ENCODE measurements around the gene POU2AF1. TPM values are rescaled to one million over a fixed set of nuclear protein-coding genes. Genes with fewer than 3 reads are reported as not detected.

Gene POU2AF1
- total and polyA plus RNA-seq, 2 of the 8 experiments (the other 6 are each of a cell fraction or from before 2014, with no cell fraction given), result not detected

DNA sequence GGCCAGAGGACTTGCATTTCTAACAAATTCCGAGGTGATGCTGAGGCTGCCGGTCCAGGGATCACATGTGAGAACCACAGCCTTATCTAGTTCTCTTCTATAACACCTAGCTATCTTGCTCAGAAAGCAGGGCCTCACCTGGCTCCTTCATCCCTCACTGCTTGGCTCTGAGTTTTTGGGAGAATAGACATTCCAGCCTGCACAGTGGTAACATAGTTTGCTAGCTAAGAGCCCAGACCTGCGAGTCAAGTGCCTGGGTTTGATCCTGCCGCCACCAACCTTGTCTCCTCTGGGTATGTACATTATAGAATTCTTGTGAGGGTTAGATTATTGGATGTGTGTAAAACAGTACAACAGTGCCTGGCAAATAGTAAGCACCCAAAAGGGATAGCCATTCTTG, 13.5 kb upstream of the POU2AF1 start:
- H3K56ac ChIP-seq (replicated peaks; ENCODE audit: insufficient read length, low read depth, low read length), result no peak overlapping the region
- FAIRE-seq (no peak), DNase-seq (ENCODE audit: low read depth in 1 of 2, low spot score in 2 of 2) (no peak)
- H3K9ac ChIP-seq (replicated peaks in 1 of 4; ENCODE audit: extremely low read depth in 1 of 4, low read depth in 3 of 4, low read length in 3 of 4), result no peak overlapping the region
- H3K23me2 ChIP-seq (ENCODE audit: low read depth, low read length), result no peaks in the 10 kb centered on the region
- ChIA-PET POLR2A (ENCODE audit: partially characterized antibody) (no interaction called here), CTCF (ENCODE audit: partially characterized antibody) (interaction anchor here (0.6 to 1.3 kb wide), 4 partner anchors 14 to 124 kb away, joined by 3 to 4 read pairs (median 3); no protein-coding TSS in a partner anchor)
- no peak overlapping the region for H2BK120ac ChIP-seq (replicated peaks; ENCODE audit: low read depth, low read length)
- no peak overlapping the region for H3K27ac ChIP-seq (ENCODE audit: low read depth, low read length)
- H3K23ac ChIP-seq (ENCODE audit: insufficient read length), result no peak overlapping the region
- H3K9me3 ChIP-seq (ENCODE audit: insufficient read depth in 2 of 2, low read depth in 1 of 2, low read length in 1 of 2), result no peaks in the 10 kb centered on the region
- no peak overlapping the region for H4K8ac ChIP-seq (ENCODE audit: extremely low read depth, insufficient read depth, low read length)
- no peak overlapping the region for H3K4ac ChIP-seq (replicated peaks; ENCODE audit: insufficient read length, low read depth, low read length)
- H3K79me1 ChIP-seq (ENCODE audit: low read depth, low read length), result no peaks in the 10 kb centered on the region
- no peaks in the 10 kb centered on the region; a peak in 1 of 7 replicates for H3K27me3 ChIP-seq (replicated peaks in 1 of 4; ENCODE audit: control insufficient read depth in 3 of 4, extremely low read depth in 1 of 4, insufficient read depth in 3 of 4, low read length in 3 of 4)
- H3K4me2 ChIP-seq (ENCODE audit: insufficient read depth in 1 of 2, low read depth in 2 of 2, low read length in 2 of 2), result no peak overlapping the region
- H3K18ac ChIP-seq (ENCODE audit: extremely low read depth, low read length), result no peak overlapping the region
- H4K20me1 ChIP-seq (replicated peaks in 1 of 2; ENCODE audit: control insufficient read depth in 1 of 2, insufficient read depth in 2 of 2, low read length in 2 of 2), result no peaks in the 10 kb centered on the region
- H2BK15ac ChIP-seq (ENCODE audit: low read length), result no peak overlapping the region
- H3K4me1 ChIP-seq (replicated peaks in 1 of 4; ENCODE audit: control insufficient read depth in 3 of 4, insufficient read depth in 4 of 4, low read length in 3 of 4), result no peaks in the 10 kb centered on the region
- no peaks in the 10 kb centered on the region for H3K79me2 ChIP-seq (ENCODE audit: control insufficient read depth in 1 of 2, insufficient read depth in 2 of 2, low read length in 2 of 2)
- WGBS, 2 experiments (ENCODE audit: extremely low coverage in 1 of 2, insufficient coverage in 1 of 2, insufficient read length in 1 of 2, insufficient replicate concordance in 2 of 2, low coverage in 1 of 2, low lambda C conversion rate in 2 of 2, missing lambda C conversion rate in 1 of 2), result 86% methylated on average over 4 of the region's 4 CpGs; no CpG with 5 or more reads in 1 of the 2 experiments
- H3K36me3 ChIP-seq (ENCODE audit: control insufficient read depth in 2 of 4, insufficient read depth in 4 of 4, low read length in 3 of 4), result no peaks in the 10 kb centered on the region
- H2AK5ac ChIP-seq (ENCODE audit: low read depth, low read length), result no peak overlapping the region
- no peak overlapping the region for H2AFZ ChIP-seq (ENCODE audit: low read length)
- H2BK12ac ChIP-seq (ENCODE audit: low read depth, low read length), result no peak overlapping the region
- H2BK5ac ChIP-seq (ENCODE audit: low read depth, low read length), result no peak overlapping the region
- no peak overlapping the region for H2BK20ac ChIP-seq (ENCODE audit: low read length)
- no peak overlapping the region for H3K14ac ChIP-seq (ENCODE audit: insufficient read length)
- no peak overlapping the region for H4K91ac ChIP-seq (replicated peaks; ENCODE audit: insufficient read length, low read length)
- no peak overlapping the region for H4K5ac ChIP-seq (ENCODE audit: insufficient read length, low read depth, low read length)
- no peak overlapping the region for H3K4me3 ChIP-seq (ENCODE audit: extremely low read depth in 1 of 4, insufficient read depth in 2 of 4, low read depth in 3 of 4, low read length in 4 of 4)
- TF ChIP-seq CHD1 (IDR thresholded peaks at IDR 0.05; ENCODE audit: low read depth, low read length), result no peak
- TF ChIP-seq EP300 (IDR thresholded peaks at IDR 0.05; ENCODE audit: borderline replicate concordance in 1 of 2, low read depth in 2 of 2, low read length in 2 of 2), result no peak
- no peak for TF ChIP-seq GABPA (IDR thresholded peaks at IDR 0.05; ENCODE audit: borderline replicate concordance, insufficient read depth, low read length)
- no peak for TF ChIP-seq BRCA1 (IDR thresholded peaks at IDR 0.05; ENCODE audit: low read depth, low read length)
- TF ChIP-seq SIX5 (IDR thresholded peaks at IDR 0.05; ENCODE audit: low read depth, low read length), result no peak
- TF ChIP-seq RXRA (IDR thresholded peaks at IDR 0.05; ENCODE audit: insufficient read depth, low read depth, low read length), result no peak
- no peak for TF ChIP-seq SIN3A (conservative IDR thresholded peaks at IDR 0.05 in 1 of 2, IDR thresholded peaks at IDR 0.05 in 1 of 2; ENCODE audit: low read depth in 1 of 2, low read length in 2 of 2)
- no peak for TF ChIP-seq TBP (IDR thresholded peaks at IDR 0.05; ENCODE audit: low read depth, low read length)
- TF ChIP-seq ASH2L (IDR thresholded peaks at IDR 0.05; ENCODE audit: low read length), result no peak
- TF ChIP-seq, protein P1, sequence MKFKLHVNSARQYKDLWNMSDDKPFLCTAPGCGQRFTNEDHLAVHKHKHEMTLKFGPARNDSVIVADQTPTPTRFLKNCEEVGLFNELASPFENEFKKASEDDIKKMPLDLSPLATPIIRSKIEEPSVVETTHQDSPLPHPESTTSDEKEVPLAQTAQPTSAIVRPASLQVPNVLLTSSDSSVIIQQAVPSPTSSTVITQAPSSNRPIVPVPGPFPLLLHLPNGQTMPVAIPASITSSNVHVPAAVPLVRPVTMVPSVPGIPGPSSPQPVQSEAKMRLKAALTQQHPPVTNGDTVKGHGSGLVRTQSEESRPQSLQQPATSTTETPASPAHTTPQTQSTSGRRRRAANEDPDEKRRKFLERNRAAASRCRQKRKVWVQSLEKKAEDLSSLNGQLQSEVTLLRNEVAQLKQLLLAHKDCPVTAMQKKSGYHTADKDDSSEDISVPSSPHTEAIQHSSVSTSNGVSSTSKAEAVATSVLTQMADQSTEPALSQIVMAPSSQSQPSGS (IDR thresholded peaks at IDR 0.05; ENCODE audit: low read length), result no peak
- TF ChIP-seq SRF (IDR thresholded peaks at IDR 0.05; ENCODE audit: low read depth, low read length), result no peak
- TF ChIP-seq KDM1A (IDR thresholded peaks at IDR 0.05; ENCODE audit: borderline replicate concordance, low read length), result no peak
- TF ChIP-seq JUND (IDR thresholded peaks at IDR 0.05; ENCODE audit: low read length), result no peak

All from H1 (cell line).